K562 (cell line): ENCODE results near the gene PLD1. TPM values are rescaled to one million over a fixed set of nuclear protein-coding genes. Genes with fewer than 3 reads are reported as not detected.

Source experiments
- ATAC-seq: fragments of 200-7000 bp; cut with Tn5 transposase; 3 replicates; pipeline ENCODE4 v1.9.1; 2020; ENCODE audit warnings: moderate library complexity
- BruUV-seq: library from RNA; stranded (reverse); fragments of 400-500 nt; replicated peaks from 2 replicates; lab custom pipeline; 2021; lab: Mats Ljungman, UMichigan
- CTCF ChIA-PET: fragments of 300-600 bp; formaldehyde crosslinking; extraction: SDS; loops from one replicate; lab custom pipeline; 2021; ENCODE audit warnings: low intra/inter-chr PET ratio; lab: Yijun Ruan, JAX
- POLR2A ChIA-PET: fragments of 300-600, 350-650 bp; sonication (Branson Sonifier 250); formaldehyde crosslinking; extraction: SDS; loops from one replicate; lab custom pipeline; 2021; ENCODE audit warnings: antibody characterized with exemption, inconsistent platforms; lab: Yijun Ruan, JAX
- DNase-seq, 4 experiments: peaks; one replicate each; pipeline versions ENCODE4 v3.0.0 to v3.0.0-alpha.2; 2011 to 2018; ENCODE audit warnings: low spot score in 3 of 4, mixed read lengths in 3 of 4; ENCODE audit errors: extremely low read depth in 1 of 4
- FAIRE-seq: peaks from 2 replicates; lab custom pipeline; 2011; peaks lifted over from hg19 to GRCh38; lab: Jason Lieb, UNC
- H2AFZ ChIP-seq: 2 replicates; pipeline ENCODE4 v1.6.0; 2011; ENCODE audit warnings: low read depth, low read length, control low read depth, inconsistent platforms
- H3K27ac ChIP-seq: fragments of 200-600 bp; 3 replicates; pipeline ENCODE4 v1.8.0; 2011; ENCODE audit warnings: low read depth, mild to moderate bottlenecking, control low read depth, inconsistent platforms, low read length, moderate library complexity, mixed read lengths; ENCODE audit errors: extremely low read depth
- H3K27me3 ChIP-seq, 2 experiments: fragments of 300-600 bp in 1 of 2; 2 replicates in 1 of 2; 3 replicates in 1 of 2; pipeline versions ENCODE4 v1.6.0 to v1.8.0; 2011; ENCODE audit warnings: inconsistent platforms in 2 of 2, low read length in 2 of 2, mild to moderate bottlenecking in 1 of 2, mixed read lengths in 1 of 2, moderate library complexity in 1 of 2; ENCODE audit not compliant: control insufficient read depth in 2 of 2, insufficient read depth in 2 of 2
- H3K36me3 ChIP-seq: fragments of 300-600 bp; 3 replicates; pipeline ENCODE4 v1.8.0; 2011; ENCODE audit warnings: mild to moderate bottlenecking, low read length, inconsistent platforms; ENCODE audit not compliant: control insufficient read depth, insufficient read depth
- H3K4me1 ChIP-seq, 2 experiments: fragments of 200-600 bp in 1 of 2; replicated peaks in 1 of 2; 2 replicates in 1 of 2; 3 replicates in 1 of 2; pipeline versions ENCODE4 v1.5.1 to v1.8.0; 2011; ENCODE audit warnings: inconsistent platforms in 2 of 2, low read length in 2 of 2, mild to moderate bottlenecking in 1 of 2, mixed read lengths in 1 of 2, moderate library complexity in 1 of 2; ENCODE audit not compliant: control insufficient read depth in 2 of 2, insufficient read depth in 2 of 2
- H3K4me2 ChIP-seq: 2 replicates; pipeline ENCODE4 v1.6.1; 2011; ENCODE audit warnings: low read length, control low read depth, inconsistent platforms, mixed read lengths; ENCODE audit not compliant: insufficient read depth
- H3K4me3 ChIP-seq: fragments of 200-600 bp; sonication (generic), shearing (Covaris generic); 2 replicates; pipeline ENCODE4 v1.5.1; 2016; ENCODE audit warnings: control low read depth, inconsistent platforms
- H3K79me2 ChIP-seq: fragments of 200-600 bp; 3 replicates; pipeline ENCODE4 v1.8.0; 2011; ENCODE audit warnings: low read length, inconsistent platforms; ENCODE audit not compliant: control insufficient read depth, insufficient read depth
- H3K9ac ChIP-seq, 2 experiments: 2 replicates each; pipeline versions ENCODE4 v1.6.0 to v1.6.1; 2011; ENCODE audit warnings: low read depth in 2 of 2, low read length in 2 of 2, control low read depth in 1 of 2, inconsistent platforms in 1 of 2, mild to moderate bottlenecking in 1 of 2, mixed read lengths in 1 of 2; ENCODE audit not compliant: insufficient read depth in 1 of 2
- H3K9me1 ChIP-seq: one replicate; pipeline ENCODE4 v1.6.0; 2011; ENCODE audit warnings: inconsistent platforms, mild to moderate bottlenecking, low read length, moderate library complexity; ENCODE audit not compliant: control insufficient read depth, insufficient read depth
- H3K9me3 ChIP-seq: replicated peaks from 2 replicates; pipeline ENCODE4 v1.5.1; 2011; ENCODE audit warnings: low read depth, low read length, inconsistent platforms; ENCODE audit not compliant: control insufficient read depth, insufficient read depth
- H4K20me1 ChIP-seq: replicated peaks from 2 replicates; pipeline ENCODE4 v1.6.1; 2011; ENCODE audit warnings: low read length, inconsistent platforms, mixed read lengths; ENCODE audit not compliant: control insufficient read depth, insufficient read depth
- CEBPB ChIP-seq: fragments of 450-650 bp; IDR thresholded peaks from 2 replicates; pipeline ENCODE4 v1.6.1; 2016; ENCODE audit warnings: missing genetic modification characterization, missing compliant biosample characterization
- CEBPG ChIP-seq, 3 experiments: fragments of 200-800 bp in 1 of 3; sonication (Bioruptor generic) in 1 of 3; sonication (generic) in 1 of 3; formaldehyde crosslinking in 1 of 3; IDR thresholded peaks in 2 of 3; conservative IDR thresholded peaks in 1 of 3; 2 replicates each; pipeline versions ENCODE4 v1.6.1 to v1.8.0; 2016 to 2022; ENCODE audit warnings: missing compliant biosample characterization in 2 of 3, missing genetic modification characterization in 2 of 3, mild to moderate bottlenecking in 1 of 3, missing genetic modification reagents in 1 of 3
- DPF2 ChIP-seq: fragments of 450-650 bp; IDR thresholded peaks from 2 replicates; pipeline ENCODE4 v1.6.1; 2016
- GATA2 ChIP-seq: sonication (generic); formaldehyde crosslinking; IDR thresholded peaks from 2 replicates; pipeline ENCODE4 v1.4.0; 2020; ENCODE audit warnings: mild to moderate bottlenecking, missing genetic modification reagents
- MTA1 ChIP-seq: fragments of 450-650 bp; IDR thresholded peaks from 2 replicates; pipeline ENCODE4 v1.6.1; 2017; ENCODE audit warnings: borderline replicate concordance
- SNRNP70 ChIP-seq: fragments of 200-400 bp; formaldehyde crosslinking; optimal IDR thresholded peaks from 2 replicates; pipeline ENCODE3; 2017; ENCODE audit warnings: low read depth, low read length
- ZFP36 ChIP-seq: fragments of 150-350 bp; IDR thresholded peaks from 2 replicates; pipeline ENCODE4 v1.6.1; 2018; ENCODE audit warnings: low read length, low read depth; ENCODE audit not compliant: partially characterized antibody
- ZNF778 ChIP-seq: fragments of 450-650 bp; formaldehyde crosslinking; IDR thresholded peaks from 2 replicates; pipeline ENCODE4 v1.4.0; 2020; ENCODE audit warnings: mild to moderate bottlenecking, moderate library complexity
- WGBS: fragments of 100-300 bp; shearing (Covaris generic); methylation state at CpG from one replicate; pipeline ENCODE4 v1.1.6; 2016; ENCODE audit warnings: low coverage, mixed read lengths; ENCODE audit not compliant: insufficient coverage; ENCODE audit errors: missing lambda C conversion rate; 5-methylcytosine and 5-hydroxymethylcytosine counted together
- in situ Hi-C: fragments of 300-500 bp; cut with MboI; formaldehyde crosslinking; loops from 4 replicates; pipeline ENCODE4 v1.15.0; 2018; ENCODE audit warnings: inconsistent platforms, mixed read lengths
- intact Hi-C: fragments of 100-400 bp; cut with micrococcal nuclease; formaldehyde crosslinking; loops from 2 replicates; pipeline ENCODE4 v1.14.2; 2022
- polyA plus RNA-seq, 8 experiments: library from polyadenylated mRNA; depleted of rRNA in 4 of 8; stranded (reverse) in 5 of 8; unstranded in 3 of 8; fragments of >200 nt; fragmentation: Nextera tagmentation in 2 of 8; fragmentation: Illumina TruSeq in 1 of 8; extraction: Ambion mirVana in 2 of 8; extraction: Trizol in 1 of 8; gene quantifications; 2 replicates each; pipeline versions ENCODE4 v1.2.1 to v1.2.3, GENCODE V29; 2011 to 2014; ENCODE audit warnings: inconsistent platforms in 1 of 8, missing spikeins in 1 of 8
- total RNA-seq, 7 experiments: library from RNA; depleted of rRNA in 6 of 7; stranded (reverse); fragments of >200 nt in 6 of 7; fragmentation: Illumina TruSeq in 2 of 7; extraction: Trizol in 2 of 7; gene quantifications; 2 replicates each; pipeline versions ENCODE4 v1.2.1 to v1.2.3, GENCODE V29; 2011 to 2021; ENCODE audit warnings: low replicate concordance in 1 of 7
- TF ChIP-seq, protein P1 (sequence below): fragments of 450-650 bp; IDR thresholded peaks from 2 replicates; pipeline ENCODE4 v1.6.1; 2017; ENCODE audit warnings: mild to moderate bottlenecking, moderate library complexity

PLD1 gene
- total and polyA plus RNA-seq, 9 of the 15 experiments (the other 6 are each of a cell fraction or from before 2014, with no cell fraction given): 8.4 to 26.1 (median 18.6) TPM

DNA sequence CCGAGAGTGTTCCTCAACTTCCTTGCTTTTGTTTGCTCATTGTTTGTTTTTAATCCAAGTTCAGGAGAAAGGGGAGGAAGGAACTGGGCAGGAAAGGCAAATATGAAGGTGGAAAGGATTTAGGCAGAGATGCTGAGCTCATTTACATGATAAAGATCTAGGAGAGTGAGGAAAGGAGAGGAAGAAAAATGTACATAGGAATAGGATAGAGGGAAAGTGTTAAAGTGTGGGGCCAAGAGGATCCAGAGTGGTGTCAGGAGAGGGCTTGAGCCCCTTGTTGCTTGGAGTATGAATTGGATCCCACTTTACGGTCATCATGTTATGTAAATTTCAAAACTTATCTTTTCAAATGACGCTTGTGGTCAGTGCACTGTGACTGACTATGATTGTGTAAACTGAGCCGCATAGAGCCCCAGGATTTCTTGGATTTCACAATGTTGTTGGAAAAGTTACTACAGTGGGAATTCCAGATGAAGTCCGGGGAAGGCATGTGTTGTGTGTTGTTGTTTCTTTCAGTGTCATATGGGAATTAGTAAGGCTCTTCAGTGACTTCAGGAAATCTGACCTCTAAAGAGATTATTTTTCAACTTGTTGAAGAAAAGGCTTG lies 15.0 kb upstream of the PLD1 start:
- no peak overlapping the region for H3K4me2 ChIP-seq
- H4K20me1 ChIP-seq: no peaks in the 10 kb centered on the region
- no peaks in the 10 kb centered on the region for H3K79me2 ChIP-seq
- 0 out of 2 replicates have a peak, but pooled peaks have one; percentile 27 for TF ChIP-seq DPF2
- 0 out of 2 replicates have a peak, but pooled peaks have one; percentile 21 for TF ChIP-seq GATA2 (CRISPR knock-in tag)
- TF ChIP-seq ZNF778 (CRISPR knock-in tag): no peak
- no peak for TF ChIP-seq CEBPG (CRISPR knock-in tag; IDR thresholded peaks at IDR 0.05)
- peak; percentile 50 to 72; a peak in 3 of 4 replicates for TF ChIP-seq CEBPG (tag; conservative IDR thresholded peaks at IDR 0.05 in 1 of 2, IDR thresholded peaks at IDR 0.05 in 1 of 2)
- TF ChIP-seq CEBPB (tag): peak; percentile 76
- TF ChIP-seq, protein P1, sequence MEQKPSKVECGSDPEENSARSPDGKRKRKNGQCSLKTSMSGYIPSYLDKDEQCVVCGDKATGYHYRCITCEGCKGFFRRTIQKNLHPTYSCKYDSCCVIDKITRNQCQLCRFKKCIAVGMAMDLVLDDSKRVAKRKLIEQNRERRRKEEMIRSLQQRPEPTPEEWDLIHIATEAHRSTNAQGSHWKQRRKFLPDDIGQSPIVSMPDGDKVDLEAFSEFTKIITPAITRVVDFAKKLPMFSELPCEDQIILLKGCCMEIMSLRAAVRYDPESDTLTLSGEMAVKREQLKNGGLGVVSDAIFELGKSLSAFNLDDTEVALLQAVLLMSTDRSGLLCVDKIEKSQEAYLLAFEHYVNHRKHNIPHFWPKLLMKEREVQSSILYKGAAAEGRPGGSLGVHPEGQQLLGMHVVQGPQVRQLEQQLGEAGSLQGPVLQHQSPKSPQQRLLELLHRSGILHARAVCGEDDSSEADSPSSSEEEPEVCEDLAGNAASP: no peak
- no peak for TF ChIP-seq ZFP36
- TF ChIP-seq MTA1: 0 out of 2 replicates have a peak, but pooled peaks have one; percentile 42
- no peak for TF ChIP-seq SNRNP70
- TF ChIP-seq, all 486 proteins: peak for 5
- no TSS peak for BruUV-seq
- no peak overlapping the region for H3K4me3 ChIP-seq
- DNase-seq (no peak), FAIRE-seq (no peak), ATAC-seq (no peak)
- intact Hi-C loops (no loop called here), in situ Hi-C loops (no loop called here)
- H3K36me3 ChIP-seq: no peaks in the 10 kb centered on the region
- H3K27me3 ChIP-seq: no peaks in the 10 kb centered on the region
- no peak overlapping the region for H3K9ac ChIP-seq
- no peak overlapping the region for H3K27ac ChIP-seq
- H3K4me1 ChIP-seq: peaks cover 0 to 7% of the 10 kb centered on the region in 2 experiments; a peak in 3 of 5 replicates
- ChIA-PET CTCF (no interaction called here), POLR2A (interaction anchor here (0.5 to 1.1 kb wide), 3 partner anchors 14 to 24 kb away, joined by 3 to 4 read pairs (median 3); no protein-coding TSS in a partner anchor)
- 7% methylated on average over 5 of the region's 5 CpGs for WGBS
- no peak overlapping the region for H2AFZ ChIP-seq
- H3K9me3 ChIP-seq: no peaks in the 10 kb centered on the region
- H3K9me1 ChIP-seq: no peaks in the 10 kb centered on the region
